ENCODE measurements around the gene CHFR.
"Not testable (repeated sequence)": the region's sequence is repeated elsewhere in the genome, so short reads cannot be mapped to it uniquely, and the experiment has no call there.

Gene CHFR

DNA sequence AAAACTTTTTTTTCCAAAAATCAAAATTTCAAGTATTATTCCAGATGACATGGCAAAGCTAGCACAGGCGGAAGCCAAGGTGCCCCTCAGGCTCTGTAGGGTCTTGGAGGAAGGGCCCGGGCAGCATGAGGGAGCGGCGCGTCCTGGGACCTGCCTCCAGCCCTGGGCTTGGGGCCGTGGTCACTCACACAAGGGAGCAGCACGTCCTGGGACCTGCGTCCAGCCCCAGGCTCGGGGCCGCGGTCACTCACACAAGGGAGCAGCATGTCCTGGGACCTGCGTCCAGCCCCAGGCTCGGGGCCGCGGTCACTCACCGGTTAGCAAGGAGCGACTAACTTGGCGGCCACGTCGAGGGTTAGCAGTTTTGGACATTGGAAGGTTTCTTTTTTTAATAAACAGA is 46.9 kb downstream of the CHFR start:
- DNase-seq (ENCODE audit: low read depth, low spot score) = no peak

DNA sequence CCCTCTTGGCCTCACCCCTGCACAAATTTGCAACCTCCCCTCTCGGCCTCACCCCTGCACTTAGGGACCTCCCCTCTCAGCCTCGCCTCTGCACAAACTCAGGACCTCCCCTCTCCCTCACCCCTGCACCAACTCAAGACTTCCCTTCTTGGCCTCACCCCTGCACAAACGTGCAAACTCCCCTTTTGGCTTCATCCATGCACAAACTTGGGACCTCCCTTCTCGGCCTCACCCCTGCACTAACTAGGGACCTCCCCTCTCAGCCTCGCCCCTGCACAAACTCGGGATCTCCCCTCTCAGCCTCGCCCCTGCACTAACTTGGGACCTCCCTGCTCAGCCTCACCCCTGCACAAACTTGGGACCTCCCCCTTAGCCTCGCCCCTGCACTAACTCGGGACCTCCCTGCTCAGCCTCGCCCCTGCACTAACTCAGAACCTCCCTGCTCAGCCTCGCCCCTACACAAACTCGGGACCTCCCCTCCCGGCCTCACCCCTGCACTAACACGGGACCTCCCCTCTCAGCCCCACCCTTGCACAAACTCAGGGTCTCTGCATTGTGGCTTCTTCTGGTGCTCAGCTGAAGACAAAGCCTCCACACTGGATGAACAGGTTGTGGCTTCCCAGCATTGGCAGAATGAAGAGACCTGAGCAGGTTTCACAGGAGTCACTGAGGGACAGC is 47.7 kb downstream of the CHFR start:
- DNase-seq (ENCODE audit: low read depth, low spot score) = no peak

DNA sequence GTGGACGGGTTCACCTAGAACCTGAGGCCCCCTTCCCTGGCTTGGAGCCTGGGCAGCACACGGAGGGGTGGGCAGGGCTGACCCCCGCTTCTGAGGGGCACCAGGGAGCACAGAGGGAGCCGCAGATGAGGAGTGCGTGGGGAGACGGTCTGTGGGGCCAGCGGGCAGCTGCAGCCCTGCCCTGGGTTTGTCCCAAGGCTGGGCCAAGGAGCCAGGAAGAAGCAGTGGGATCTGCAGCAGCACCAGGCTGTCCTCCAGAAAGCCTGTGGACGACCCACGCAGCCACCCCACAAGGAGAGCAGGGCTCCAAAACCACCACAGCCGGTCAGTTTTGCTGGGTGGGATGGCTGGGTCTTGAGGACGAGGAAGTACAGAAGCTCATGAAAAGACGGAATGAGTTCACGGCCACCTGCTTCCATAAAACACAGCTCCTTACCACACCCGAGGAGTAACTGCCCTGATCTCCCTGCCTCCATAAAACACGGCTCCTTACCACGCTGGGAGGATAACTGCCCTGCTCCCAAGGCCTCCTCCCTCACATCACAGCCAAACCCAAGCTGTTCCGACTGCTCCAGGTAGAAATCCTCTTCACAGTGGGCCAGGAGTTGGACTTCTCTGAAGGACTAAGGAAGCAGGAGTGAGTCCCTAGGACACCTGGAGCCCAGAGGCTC is 48.9 kb downstream of the CHFR start:
- no peak for DNase-seq (ENCODE audit: low read depth, low spot score)

DNA sequence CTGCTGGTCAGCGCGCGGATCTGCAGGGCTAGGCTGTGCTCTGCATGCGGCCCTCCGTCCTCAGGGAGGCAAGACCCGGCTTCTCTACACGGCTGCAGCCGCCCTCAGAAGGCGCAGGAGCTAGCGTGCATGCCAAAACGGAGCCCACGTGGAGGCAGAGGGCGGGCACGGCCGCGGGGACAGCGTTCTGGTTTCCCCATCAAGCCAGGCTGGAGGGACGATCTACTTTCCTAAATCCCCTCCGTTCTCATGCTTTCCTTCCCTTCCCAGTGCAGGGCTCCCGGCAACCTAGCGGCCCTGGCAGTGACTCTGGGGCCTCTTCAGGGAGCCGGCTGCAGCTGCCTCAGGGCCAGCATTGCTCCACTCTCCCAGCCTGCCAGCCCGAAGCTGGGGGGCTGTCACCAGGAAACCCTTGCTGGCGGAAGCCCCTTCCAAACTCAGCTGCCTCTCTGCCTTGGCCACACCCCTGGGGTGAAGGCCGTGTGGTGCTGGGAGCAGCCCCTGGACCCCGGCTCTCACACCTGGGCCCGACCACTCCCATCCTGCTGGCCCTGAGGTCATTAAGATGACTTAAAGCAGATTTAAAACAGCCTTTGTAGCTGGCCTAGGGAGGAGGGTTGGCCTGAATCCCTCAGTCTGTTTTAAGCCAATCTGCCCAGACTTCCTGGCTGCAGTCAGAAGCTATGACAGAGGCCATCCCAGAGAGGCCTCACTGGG is 49.6 kb downstream of the CHFR start:
- DNase-seq (ENCODE audit: low read depth, low spot score) = no peak

DNA sequence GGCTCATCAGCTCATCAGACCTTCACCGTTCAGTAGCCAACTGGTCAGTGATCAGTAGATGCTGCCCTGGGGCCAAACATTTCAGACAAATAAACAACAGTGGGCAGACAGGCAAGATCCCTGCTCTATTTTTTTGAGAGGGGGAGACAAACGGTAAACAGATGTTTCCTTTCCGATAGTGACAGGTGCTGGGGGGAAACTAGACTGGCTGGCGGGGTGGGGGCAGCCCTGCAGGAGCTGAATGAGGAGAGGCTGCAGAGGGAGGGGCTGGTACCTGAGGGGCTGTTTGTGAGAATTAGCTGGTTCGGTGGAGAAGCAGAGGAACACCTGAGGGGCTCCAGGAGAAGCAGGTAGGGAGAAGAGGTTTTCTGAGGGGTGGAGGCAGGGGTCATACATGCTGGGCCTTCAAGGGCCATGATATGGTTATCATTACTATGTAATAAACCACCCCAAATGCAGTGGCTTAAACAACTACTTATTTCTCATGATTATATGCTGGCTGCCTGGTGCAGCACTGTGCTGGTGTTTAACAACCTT is 50.5 kb downstream of the CHFR start:
- DNase-seq (ENCODE audit: low read depth, low spot score) = no peak

DNA sequence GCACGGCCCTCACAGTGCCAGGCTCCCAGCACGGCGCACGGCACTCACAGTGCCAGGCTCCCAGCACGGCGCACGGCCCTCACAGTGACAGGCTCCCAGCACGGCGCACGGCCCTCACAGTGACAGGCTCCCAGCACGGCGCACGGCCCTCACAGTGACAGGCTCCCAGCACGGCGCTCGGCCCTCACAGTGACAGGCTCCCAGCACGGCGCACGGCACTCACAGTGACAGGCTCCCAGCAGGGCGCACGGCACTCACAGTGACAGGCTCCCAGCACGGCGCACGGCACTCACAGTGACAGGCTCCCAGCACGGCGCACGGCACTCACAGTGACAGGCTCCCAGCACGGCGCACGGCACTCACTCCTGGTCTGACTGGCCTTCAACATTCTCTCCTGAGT is 51.2 kb downstream of the CHFR start:
- not testable (repeated sequence) for DNase-seq (ENCODE audit: low read depth, low spot score)

DNA sequence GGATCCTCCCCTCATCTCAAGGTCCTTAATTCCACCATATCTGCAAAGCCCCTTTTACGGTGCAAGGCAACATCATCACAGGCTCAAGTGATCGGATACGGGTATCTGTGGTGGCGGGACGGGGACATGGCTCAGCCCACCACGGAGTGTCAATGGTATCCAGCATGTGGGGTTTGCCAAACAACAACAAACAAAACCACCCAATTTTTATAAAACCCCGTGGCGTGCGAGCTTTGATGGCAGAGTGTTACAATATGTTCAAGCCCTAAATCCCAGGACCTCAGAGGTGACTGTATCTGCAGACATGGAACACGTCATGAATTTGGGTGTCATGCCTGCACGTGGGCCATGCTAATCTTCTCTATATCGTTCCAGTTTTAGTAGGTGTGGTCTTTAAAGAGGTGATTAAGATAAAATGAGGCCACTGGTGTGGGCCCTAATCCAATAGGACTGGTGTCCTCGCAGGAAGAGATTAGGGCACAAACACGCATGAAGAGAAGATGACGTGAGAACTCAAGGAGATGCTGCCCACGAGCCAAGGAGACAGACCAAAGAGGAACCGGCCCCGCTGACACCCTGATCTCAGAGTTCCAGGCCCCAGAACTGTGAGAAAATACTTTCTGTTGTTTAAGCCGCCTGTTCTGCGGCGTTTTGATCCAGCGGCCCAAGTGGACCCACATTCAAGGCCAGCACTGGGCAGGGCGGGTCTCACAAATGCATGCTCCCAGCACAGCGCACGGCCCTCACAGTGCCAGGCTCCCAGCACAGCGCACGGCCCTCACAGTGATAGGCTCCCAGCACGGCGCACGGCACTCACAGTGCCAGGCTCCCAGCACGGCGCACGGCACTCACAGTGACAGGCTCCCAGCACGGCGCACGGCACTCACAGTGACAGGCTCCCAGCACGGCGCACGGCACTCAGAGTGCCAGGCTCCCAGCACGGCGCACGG is 52.1 kb downstream of the CHFR start:
- no peak for DNase-seq (ENCODE audit: low read depth, low spot score)

DNA sequence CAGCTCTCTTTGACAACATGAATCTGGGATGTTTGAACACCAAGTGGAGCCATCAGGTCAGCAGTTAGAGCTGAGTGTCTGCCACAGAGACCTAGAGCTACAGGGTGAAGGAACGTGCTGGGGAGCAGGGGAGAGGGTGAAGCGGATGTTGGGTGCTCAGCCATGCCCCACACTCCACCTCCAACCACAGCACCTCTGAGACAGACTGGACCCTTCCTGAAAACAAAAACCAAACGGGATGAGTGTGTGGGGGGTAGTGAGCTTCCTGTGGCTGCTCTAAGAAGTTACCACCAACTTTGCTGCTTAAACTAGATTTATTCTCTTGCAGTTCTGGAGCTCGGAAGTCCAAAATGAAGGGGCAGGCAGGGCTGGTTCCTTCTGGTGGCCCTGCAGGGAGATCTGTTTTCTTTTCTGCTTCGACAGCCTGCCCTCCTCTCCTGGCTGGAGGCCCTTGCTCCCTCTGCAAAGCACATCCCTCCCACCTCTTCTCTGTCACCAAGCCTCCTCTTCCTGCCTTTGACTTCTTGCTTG is 53.2 kb downstream of the CHFR start:
- DNase-seq (ENCODE audit: low read depth, low spot score) = no peak

DNA sequence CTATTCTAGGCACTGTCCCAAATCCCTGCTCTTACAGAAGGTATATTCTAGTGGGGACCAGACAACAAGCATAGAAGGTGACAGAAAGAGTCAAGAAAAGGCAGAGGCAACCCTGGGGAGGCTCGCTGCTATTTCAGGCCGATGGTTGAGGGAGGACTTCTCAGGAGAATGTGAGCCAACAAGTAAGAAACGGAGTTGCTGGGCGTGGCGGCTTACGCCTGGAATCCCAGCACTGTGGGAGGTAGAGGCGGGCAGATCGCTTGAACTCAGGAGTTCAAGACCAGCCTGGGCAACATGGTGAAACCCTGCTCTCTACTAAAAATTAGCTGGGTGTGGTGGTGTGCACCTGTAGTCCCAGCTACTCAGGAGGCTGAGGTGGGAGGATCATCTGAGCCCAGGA is 54.1 kb downstream of the CHFR start:
- DNase-seq (ENCODE audit: low read depth, low spot score) = no peak

DNA sequence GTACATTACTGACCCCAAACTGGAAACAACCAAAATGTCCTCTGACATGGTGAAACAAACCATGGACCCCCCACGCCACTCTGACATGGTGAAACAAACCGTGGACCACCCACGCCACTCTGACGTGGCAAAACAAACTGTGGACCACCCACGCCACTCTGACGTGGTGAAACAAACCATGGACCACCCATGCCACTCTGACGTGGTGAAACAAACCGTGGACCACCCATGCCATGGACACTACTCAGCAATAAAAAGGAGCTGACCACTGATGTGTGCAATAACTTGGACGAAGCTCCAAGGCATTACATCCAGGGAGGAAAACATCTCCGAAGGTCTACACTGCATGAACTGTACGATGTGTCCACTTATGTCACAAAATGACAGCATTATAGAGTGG is 55.6 kb downstream of the CHFR start:
- DNase-seq (ENCODE audit: low read depth, low spot score) = no peak

DNA sequence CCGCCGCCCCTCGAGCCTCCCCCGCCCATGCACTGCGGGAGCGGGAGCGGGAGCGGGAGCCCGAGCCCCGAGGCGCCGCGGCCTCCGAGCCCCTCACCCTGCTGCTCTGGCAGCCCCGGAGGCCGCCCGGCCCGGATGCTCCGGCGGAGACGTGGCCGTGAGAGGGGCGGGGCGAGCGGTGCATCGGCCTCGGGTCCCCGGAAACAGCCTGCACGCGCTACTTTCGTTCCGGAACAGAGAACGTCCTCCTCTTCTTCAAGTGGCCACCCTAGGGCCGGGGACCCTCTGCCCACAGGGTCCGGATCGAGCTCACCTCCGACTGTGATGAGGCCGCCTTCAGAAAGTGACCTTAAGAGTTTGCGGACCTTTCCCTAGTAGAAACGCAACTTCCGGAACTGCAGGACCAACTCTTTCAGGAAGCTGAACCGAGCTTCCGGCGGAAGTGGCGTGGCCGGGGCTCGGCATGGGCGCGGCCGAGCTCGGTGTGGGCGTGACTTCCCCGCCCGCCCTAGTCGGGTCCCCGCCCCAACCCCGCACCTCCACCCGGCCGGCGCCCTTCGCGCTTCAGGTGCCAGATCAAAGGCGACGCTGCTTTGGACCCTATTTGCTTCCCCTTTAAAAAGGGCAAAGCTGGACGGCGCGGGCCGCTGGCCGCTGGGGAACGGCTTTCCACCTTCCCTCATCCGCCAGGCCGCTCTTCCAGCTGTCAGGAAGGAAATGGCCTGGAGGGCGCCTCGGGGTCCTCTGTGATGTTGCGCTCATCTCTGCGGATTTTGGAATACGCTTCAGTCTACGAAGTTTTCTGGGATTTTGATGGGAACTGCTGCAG is 58.5 kb downstream of the CHFR start, which contains the start of gene GOLGA3:
Gene GOLGA3, minus strand, starts transcription at position 164 of the 829 bp plus-strand sequence. CDS start 6,741 bp downstream, outside the sequence.
- peak; percentile 93 for DNase-seq (ENCODE audit: low read depth, low spot score)

DNA sequence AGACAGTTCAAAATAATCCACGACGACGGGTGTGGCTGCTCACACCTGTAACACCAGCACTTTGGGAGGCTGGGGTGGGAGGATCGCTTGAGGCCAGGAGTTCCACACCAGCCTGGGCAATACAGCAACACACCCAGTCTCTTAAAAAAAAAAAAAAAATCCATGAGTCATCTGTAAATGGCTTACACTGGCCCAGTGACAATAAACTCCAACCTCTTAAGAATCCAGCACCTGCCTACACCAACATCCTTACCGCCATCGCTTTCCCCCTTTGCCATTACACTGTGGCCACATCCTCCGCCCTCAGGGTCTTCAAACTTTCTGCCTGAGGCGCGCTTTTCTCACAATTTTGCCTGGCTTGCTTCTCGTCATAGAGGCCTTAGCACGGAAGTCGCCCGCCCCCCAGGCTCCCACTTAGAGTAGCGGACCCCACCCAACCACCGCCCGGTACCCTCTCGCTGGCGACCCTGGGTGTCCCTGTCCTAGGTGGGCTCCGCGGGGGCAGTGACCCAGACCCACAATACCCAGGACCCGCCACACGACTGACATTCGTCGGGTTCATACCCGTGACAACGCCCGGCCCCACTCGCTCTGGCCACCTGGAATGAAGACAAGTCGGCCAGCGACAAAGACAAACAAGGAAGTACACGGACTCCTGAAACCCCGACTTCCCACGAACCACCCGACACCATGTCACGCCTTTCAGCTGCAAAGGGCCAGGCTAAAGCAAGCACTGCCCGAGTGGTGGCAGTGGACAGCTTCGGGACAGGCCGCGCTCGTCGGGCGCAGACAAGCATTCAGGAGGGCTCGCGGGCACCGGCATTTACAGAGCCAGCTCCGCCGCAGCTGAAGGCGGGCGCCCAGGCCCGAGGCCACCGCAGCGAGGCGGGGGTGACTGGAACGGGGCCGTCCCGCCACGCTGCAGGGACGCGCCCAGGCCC is 59.4 kb downstream of the CHFR start:
- DNase-seq (ENCODE audit: low read depth, low spot score) = no peak

DNA sequence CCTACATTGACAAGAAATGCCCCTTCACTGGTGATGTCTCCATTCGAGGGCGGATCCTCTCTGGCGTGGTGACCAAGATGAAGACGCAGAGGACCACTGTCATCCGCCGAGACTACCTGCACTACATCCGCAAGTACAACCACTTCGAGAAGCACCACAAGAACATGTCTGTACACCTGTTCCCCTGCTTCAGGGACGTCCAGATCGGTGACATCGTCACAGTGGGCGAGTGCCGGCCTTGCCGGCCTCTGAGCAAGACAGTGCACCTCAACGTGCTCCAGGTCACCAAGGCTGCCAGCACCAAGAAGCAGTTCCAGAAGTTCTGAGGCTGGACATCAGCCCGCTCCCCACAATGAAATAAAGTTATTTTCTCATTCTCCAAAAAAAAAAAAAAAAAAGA is 61.5 kb downstream of the CHFR start:
- no peak for DNase-seq (ENCODE audit: low read depth, low spot score)

DNA sequence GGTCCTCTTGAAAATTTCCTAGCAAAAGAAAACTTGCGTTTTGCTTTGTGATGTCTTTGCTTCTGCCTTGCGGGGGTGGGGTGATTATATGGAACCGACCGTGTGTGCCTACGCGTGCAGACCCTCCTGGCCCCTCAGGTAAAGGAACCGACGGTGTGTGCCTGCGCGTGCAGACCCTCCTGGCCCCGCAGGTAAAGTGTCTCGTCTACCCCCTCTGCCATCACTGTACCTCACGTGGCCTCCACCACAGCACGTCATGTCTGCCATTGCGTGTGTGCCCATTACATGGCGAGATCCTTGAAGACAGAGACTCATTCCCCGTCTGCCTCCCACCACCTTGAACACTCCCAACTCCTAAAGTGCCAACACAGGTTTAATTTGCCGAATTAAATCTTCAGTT is 62.3 kb downstream of the CHFR start:
- no peak for DNase-seq (ENCODE audit: low read depth, low spot score)

DNA sequence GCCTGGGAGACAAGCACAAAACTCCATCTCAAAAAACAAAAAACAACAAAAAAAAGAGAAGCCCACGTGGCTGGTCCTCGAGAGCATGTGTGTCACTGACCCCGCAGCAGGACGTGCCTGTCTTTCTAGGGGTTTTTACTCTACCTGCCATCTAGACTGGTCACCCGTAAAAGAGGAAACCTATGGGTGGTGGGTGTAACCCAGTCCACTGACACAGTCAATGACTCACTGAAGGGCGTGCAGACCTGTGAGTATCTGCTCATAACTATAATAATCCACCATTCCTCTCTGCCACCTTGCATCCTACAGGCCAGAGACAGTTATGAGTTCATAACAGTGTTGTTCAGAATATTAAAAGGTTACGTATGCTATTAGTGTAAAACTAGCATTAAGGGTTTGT is 63.4 kb downstream of the CHFR start:
- no peak for DNase-seq (ENCODE audit: low read depth, low spot score)

DNA sequence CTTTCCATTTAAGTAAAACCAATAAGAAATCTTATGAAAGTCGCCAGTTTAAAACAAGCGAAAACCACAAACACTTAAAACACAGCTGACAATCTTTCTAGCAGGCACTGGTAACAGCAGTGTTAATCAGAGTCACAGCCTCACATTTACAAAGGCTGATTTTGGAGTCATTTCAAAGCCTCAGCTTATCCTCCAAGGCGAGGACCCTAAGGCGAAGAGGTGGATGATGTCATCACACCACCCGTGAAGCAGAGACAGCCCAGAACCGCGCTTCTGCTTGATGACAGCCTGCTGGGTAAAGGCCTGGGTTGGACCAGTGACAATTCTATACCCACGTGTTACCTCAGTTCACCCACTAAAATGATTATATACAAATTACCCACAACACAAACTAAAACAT is 68.8 kb downstream of the CHFR start:
- DNase-seq (ENCODE audit: low read depth, low spot score) = no peak

DNA sequence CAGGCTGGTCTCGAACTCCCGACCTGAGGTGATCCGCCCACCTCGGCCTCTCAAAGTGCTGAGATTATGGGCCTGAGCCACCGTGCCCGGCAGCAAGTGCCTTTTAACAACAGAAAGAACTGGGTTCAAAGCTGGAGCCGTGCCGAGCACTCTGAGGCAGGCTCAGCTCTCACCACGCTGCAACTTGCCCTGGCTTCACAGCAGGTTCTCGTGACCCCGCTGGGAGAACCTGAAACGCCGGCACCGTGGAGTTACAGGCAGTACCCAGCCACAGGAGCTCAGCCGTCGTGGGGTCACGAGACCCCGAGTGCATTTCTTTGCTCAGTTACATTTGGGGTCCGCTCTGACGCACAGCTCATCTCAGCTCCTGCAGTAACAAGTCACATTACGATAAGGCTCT is 73.2 kb downstream of the CHFR start:
- no peak for DNase-seq (ENCODE audit: low read depth, low spot score)

DNA sequence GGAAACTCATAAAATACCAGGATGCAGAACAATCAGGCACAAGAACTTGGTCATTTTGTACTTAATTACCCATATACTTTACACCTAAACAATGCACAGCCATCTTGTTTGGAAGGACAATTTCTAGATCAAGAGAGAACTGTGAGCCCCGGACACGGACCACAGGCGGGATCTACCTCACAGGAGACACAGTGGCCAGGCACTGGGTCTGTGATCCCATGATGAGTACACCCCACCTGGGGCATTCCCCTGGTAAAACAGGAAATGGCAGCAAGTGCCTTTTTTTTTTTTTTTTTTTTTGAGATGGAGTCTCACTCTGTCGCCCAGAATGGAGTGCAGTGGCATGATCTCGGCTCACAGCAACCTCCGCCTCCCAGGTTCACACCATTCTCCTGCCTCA is 74.0 kb downstream of the CHFR start:
- DNase-seq (ENCODE audit: low read depth, low spot score) = no peak

DNA sequence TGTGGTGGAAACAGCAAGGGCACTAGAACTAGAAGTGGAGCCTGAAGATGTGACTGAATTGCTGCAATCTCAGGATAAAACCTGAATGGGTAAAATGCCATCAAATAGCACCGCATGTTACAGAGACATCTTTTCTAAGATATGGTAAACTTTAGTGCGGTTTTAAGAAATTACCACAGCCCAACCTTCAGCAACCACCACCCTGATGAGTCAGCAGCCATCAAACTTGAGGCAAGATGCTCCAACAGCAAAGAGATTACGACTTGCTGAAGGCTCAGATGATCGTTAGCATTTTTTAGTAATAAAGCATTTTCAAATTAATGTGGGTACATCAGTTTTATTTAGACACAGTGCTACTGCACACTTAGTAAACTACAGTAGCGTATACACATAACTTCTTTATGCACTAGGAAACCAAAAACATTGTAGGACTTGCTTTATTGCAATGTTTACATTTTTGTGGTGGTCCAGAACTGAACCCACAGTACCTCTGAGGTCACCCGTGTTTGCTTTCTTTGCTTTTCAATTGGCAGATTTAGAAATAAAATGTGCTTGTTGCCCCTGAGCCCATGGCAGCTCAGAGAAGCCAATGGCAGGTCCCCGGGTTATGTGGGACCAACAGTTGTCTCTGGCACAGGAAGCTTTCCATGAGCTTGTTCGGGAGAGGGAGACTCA is 74.6 kb downstream of the CHFR start:
- DNase-seq (ENCODE audit: low read depth, low spot score) = no peak

Measured in activated CD4-positive, CD25-positive, alpha-beta regulatory T cell treated with anti-CD3 and anti-CD28 coated beads, Interleukin-2, amount 50 U/mL, for 16 hours (primary cell).